Tibial nerve (tissue), 4 donors: ENCODE data around the gene PTDSS2.

ENCODE experiments used
- EP300 ChIP-seq, 2 donors: sonication (generic); formaldehyde crosslinking; IDR thresholded peaks; one replicate each; pipeline ENCODE4 v1.6.1; 2017; ENCODE audit warnings: antibody characterized with exemption in 2 of 2, mild to moderate bottlenecking in 1 of 2
- TF ChIP-seq, protein P1 (sequence below), 5 experiments: fragments of 200-600 bp in 3 of 5; fragments of 450-650 bp in 2 of 5; sonication (generic) in 3 of 5; IDR thresholded peaks; one replicate each; pipeline ENCODE4 v1.5.1; 2016 to 2019; ENCODE audit warnings: antibody characterized with exemption in 5 of 5, mild to moderate bottlenecking in 3 of 5, moderate library complexity in 2 of 5

DNA sequence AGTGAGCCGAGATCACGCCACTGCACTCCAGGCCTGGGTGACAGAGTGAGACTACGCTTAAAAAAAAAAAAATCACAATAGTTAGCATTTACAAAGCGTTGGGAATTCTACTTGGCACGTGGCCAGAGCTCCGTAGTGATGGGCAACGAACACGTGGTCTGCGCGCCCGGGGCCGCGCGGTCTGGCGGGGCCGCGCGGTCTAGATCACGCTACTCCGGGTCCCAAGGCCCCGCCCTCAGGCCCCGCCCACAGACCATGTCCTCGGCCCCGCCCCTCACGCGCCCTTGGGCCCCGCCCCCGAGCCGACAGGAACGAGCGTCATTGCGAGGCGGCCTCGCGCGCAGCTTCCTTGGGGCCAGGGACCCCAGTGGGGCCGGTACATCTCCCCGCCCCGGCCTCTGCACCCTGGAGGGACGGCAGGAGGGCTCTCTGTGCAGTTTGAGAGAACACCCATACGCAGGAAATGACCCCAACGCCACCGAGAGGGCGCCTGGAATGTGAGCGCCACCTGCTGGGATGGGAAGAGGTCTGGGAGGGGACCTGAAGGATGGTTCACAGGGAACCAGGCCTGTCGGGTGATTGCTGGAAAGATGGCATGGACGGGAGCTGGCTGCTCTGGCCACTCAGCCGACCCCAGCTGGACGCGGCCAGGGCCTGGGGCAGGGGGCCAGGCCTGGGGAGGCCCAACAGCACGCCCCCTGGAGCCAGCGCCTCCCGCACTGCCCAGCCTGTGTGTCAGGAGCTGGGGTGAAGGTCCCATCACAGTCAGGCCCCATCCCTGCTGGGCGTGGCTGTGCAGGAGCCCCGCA is 2.0 kb upstream of the PTDSS2 start:
- TF ChIP-seq, protein P1, sequence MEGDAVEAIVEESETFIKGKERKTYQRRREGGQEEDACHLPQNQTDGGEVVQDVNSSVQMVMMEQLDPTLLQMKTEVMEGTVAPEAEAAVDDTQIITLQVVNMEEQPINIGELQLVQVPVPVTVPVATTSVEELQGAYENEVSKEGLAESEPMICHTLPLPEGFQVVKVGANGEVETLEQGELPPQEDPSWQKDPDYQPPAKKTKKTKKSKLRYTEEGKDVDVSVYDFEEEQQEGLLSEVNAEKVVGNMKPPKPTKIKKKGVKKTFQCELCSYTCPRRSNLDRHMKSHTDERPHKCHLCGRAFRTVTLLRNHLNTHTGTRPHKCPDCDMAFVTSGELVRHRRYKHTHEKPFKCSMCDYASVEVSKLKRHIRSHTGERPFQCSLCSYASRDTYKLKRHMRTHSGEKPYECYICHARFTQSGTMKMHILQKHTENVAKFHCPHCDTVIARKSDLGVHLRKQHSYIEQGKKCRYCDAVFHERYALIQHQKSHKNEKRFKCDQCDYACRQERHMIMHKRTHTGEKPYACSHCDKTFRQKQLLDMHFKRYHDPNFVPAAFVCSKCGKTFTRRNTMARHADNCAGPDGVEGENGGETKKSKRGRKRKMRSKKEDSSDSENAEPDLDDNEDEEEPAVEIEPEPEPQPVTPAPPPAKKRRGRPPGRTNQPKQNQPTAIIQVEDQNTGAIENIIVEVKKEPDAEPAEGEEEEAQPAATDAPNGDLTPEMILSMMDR (IDR thresholded peaks at IDR 0.05): peak; percentile 82 to 97 (median 85)
- TF ChIP-seq EP300 (IDR thresholded peaks at IDR 0.05): peak; percentile 96 to 98
